OCI-LY3 (cell line): Measurements from ENCODE around the gene COL4A2.

Experiments
- EZH2phosphoT487 ChIP-seq: fragments of 200-600 bp; shearing (Covaris generic); IDR thresholded peaks from 2 replicates; pipeline ENCODE4 v1.6.1; 2018; ENCODE audit warnings: antibody characterized with exemption, mixed run types, low read depth
- TF ChIP-seq, protein P1 (sequence below): fragments of 200-600, 300-600 bp; sonication (generic); IDR thresholded peaks from 2 replicates; pipeline ENCODE4 v1.5.1; 2014; ENCODE audit warnings: antibody characterized with exemption, low read length, low read depth

DNA sequence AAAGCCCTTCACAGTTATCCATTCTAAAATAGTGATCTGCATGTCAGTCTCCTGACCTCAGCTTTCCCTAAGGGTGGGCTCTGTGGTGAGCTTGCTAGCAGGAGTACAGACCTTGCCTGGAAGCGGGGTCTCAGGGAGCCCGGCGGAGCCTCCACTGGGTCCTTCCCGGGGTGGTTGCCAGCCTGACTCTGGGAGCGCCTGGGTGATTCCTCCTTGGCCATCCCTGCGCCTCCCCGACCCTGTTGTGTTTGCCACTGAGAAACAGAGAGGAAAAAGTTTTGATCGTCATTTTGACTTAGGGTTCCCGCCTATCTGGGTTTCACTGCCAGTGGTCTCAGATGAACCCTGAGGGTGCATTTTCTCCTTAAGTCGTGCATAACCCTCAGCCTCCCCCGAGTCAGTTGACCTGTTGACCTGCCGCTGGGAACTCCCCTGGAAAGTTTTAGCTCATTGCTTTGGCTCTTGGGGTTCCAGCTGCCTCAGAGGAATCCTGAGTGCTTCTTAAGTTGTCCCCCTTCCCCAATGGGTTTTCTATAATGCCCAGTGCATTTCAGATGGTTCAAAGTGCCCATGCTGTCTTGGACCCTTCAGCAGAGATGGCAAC lies 136.6 kb downstream of the COL4A2 start:
- TF ChIP-seq, protein P1, sequence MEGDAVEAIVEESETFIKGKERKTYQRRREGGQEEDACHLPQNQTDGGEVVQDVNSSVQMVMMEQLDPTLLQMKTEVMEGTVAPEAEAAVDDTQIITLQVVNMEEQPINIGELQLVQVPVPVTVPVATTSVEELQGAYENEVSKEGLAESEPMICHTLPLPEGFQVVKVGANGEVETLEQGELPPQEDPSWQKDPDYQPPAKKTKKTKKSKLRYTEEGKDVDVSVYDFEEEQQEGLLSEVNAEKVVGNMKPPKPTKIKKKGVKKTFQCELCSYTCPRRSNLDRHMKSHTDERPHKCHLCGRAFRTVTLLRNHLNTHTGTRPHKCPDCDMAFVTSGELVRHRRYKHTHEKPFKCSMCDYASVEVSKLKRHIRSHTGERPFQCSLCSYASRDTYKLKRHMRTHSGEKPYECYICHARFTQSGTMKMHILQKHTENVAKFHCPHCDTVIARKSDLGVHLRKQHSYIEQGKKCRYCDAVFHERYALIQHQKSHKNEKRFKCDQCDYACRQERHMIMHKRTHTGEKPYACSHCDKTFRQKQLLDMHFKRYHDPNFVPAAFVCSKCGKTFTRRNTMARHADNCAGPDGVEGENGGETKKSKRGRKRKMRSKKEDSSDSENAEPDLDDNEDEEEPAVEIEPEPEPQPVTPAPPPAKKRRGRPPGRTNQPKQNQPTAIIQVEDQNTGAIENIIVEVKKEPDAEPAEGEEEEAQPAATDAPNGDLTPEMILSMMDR = no peak
- TF ChIP-seq EZH2phosphoT487 = no peak
